ENCODE results near the gene GGACT. TPM values are rescaled to one million over a fixed set of nuclear protein-coding genes. Genes with fewer than 3 reads are reported as not detected.
"Not testable (repeated sequence)": the region's sequence is repeated elsewhere in the genome, so short reads cannot be mapped to it uniquely, and the experiment has no call there.

Gene GGACT
- 1.7 and 2.2 TPM in 2 replicates for total RNA-seq (2014; rRNA removed; shearing (Covaris generic))

DNA sequence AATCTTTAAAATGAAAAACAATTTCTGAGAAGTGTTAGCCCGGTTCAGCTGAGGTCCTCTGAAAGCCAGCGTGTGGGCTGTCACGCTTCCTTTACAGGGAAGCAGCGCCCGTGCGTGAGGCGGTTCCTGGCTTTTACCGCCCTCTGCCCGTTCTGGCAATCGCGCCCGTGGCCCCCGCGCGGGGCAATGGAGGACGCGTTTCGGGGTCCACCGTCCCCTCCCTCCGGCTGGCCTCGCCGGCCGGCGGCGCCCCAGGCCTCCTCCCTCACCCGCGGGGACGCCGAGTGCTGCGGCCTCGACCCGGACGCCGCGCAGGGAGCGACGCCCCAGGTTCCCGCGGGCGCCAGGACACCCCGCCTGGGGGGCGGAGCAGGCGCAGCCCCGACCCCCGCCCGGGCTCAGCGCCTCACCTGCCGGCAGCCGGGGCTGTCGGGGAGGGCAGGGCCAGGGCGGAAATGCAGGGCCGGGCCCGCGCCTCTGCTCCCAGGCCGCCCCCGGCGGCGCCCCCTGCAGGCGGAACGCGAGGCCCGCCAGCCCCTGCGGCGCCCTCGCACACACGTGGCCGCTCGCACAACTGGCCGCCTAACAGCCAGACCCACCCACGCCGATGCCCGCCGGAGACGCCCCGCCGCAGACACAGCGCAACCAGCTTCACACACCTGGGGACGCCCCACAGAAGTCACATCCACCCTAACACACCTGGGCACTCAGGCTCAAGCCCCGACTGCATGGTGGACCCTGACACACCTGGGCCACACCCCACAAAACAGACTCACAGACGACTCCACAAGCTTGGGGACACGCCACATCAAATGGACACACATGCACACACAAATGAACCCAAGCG lies at the start of gene GGACT:
Gene GGACT (minus strand): TSS at position 459 of the 847 bp plus-strand sequence. CDS start 56,198 bp downstream, outside the sequence.
- peak; percentile 40 for DNase-seq (ENCODE audit: low read depth)

GRCh38 chr13:100637796-100638195 lies 49.2 kb upstream of the GGACT start:
- DNase-seq (ENCODE audit: low read depth), result no peak

DNA sequence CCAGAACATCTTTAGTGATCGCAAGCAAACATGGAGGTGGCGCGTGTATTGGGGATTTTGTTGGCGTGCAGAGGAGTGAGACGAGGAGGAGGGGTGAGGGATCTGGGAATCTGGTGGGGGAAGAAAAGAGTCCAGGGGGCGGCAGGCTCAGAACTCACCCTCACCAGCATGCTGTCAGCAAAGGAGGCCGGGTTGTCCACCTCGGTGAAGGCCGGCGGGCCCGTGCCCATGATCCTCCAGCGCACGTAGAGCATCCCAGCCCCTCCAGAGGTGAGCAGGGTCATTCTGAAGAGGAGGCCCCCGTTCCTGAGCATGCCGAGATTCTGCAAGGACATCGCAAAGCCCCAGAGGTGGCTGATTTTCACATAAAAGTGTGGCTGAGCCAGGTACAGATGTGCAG lies 48.8 kb upstream of the GGACT start:
- no peak for DNase-seq (ENCODE audit: low read depth)

GRCh38 chr13:100636441-100636840 lies 47.9 kb upstream of the GGACT start:
- DNase-seq (ENCODE audit: low read depth), result no peak

DNA sequence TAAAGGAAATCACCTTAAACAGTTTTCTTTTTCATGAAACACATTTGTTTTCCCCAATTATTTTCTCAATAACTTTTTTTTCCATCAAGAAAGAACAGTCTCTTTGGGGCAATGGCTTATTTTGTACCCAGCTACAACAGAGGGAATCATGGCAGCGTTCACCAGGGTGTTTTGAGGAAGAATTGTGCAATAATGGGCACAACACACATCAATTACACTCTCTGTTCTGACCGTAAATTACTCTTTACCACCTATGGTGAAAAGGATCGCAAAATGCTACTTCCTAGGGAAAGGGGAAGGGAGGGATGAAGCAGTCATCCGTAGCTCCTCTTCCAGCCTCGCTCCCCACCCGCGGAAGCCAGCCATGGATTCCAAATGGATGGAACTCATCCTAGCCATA lies 47.4 kb upstream of the GGACT start:
- DNase-seq (ENCODE audit: low read depth), result no peak

DNA sequence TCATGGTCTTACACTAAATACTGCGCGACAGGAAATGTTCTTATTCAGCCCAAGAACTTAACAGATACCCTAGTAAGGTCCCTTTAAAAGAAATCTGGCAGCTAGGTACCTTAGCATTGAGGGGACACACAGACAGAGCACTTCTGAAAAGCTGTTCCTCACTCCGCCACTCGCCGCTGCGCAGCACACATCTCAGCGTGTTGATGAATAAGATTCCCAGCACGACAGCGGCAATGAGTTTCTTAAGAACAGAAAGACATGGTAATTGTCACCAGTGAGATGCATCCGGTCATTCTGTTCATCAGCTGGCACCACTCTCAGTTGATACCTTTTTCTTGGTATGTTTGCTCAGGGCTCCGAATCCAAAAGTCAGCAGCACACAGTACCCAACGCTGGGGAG lies 46.1 kb upstream of the GGACT start:
- no peak for DNase-seq (ENCODE audit: low read depth)

DNA sequence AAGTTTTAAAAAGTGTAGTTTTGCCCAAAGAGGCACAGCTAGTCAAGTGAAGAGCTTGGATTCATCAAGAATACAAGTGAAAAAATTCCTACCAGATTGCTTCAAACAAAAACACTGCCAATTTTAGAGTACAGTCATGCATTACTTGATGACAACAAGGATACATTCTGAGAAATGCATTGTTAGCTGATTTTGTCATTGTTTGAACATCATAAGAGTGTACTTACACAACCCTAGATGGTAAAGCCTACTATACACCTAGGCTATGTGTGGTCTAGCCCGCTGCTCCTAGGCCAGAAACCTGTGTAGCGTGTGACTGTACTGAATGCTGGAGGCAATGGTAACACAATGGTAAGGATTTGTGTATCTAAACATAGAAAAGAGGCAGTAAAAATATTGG lies 44.9 kb upstream of the GGACT start:
- DNase-seq (ENCODE audit: low read depth), result peak; percentile 19

GRCh38 chr13:100630555-100630954 lies 42.0 kb upstream of the GGACT start:
- DNase-seq (ENCODE audit: low read depth), result no peak

GRCh38 chr13:100627120-100627519 lies 38.5 kb upstream of the GGACT start:
- no peak for DNase-seq (ENCODE audit: low read depth)

DNA sequence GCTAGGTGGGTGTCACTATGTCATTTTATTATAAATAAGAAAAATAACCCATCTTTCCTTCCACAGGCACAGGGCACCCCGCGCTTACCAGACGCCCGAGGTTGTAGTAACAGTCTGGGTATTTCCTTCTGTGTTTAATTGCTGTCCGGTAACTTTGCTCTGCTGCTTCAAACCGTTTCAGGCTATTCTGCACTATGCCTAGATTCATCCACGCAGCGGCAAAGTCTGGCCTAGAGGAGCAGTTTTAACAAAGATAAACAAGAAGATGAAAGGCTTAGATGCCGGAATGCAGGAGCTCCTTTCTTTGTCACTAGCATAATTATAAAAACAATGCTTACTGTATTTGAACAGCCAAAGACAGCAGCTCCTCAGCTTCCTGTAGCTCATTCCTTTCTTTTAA lies 36.9 kb upstream of the GGACT start:
- no peak for DNase-seq (ENCODE audit: low read depth)

DNA sequence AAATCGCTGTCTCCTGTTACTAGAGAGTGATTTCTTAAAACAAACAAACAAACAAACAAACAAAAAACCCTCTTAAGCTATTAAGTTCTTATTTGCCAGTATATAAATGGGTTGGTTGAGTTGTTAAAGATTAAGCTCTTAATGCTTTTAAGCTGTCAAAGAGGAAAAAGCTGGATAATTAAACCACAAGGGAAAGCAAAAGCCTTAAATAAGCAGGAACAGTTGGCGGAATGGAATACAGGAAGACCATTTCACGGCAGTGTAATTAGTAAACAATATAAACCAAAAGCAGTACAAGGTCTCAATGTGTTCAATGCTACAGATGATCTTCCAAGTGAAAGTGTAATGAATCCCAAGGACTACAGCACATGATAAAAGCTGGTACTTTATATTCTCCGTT lies 32.2 kb upstream of the GGACT start:
- DNase-seq (ENCODE audit: low read depth), result no peak

DNA sequence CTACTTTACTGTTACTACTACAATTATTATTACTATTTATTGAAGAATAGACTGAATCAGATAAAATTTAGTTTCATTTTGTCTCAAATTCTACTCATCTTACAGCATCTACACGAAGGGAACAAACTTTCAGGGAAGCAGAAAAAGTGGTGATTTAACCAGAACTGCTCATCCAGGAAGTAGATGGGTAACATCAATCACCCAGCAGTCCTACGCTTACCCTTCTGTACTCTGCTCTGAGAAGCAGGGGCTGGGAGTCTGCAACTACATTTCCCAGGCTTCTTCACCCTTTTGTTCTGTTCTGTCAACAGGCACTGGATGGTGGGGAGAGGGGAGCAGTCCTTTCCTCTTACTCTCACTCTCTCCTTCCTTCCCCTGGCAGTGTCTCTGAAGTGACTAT lies 31.4 kb upstream of the GGACT start:
- no peak for DNase-seq (ENCODE audit: low read depth)

- DNase-seq (ENCODE audit: low read depth), result not testable (repeated sequence)
These were observed 30.3 kb upstream of the GGACT start for GRCh38 chr13:100618897-100619296.

DNA sequence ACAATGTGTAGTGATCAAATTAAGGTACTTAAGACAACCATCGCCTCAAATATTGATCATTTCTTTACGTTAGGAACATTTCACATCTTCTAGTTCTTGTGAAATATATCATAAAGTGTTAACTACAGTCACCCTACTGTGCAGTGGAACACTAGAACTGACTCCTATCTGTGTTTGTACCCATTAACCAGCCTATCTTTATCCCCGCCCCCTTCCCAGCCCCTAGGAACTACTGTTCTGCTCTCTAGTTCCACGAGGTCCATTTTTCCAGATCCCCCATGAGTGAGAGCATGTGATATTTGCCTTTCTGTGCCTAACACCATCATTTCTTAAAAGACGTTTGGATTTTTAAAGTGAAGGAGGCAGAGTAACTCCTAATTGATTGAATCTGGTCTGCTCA lies 24.4 kb upstream of the GGACT start:
- no peak for DNase-seq (ENCODE audit: low read depth)

DNA sequence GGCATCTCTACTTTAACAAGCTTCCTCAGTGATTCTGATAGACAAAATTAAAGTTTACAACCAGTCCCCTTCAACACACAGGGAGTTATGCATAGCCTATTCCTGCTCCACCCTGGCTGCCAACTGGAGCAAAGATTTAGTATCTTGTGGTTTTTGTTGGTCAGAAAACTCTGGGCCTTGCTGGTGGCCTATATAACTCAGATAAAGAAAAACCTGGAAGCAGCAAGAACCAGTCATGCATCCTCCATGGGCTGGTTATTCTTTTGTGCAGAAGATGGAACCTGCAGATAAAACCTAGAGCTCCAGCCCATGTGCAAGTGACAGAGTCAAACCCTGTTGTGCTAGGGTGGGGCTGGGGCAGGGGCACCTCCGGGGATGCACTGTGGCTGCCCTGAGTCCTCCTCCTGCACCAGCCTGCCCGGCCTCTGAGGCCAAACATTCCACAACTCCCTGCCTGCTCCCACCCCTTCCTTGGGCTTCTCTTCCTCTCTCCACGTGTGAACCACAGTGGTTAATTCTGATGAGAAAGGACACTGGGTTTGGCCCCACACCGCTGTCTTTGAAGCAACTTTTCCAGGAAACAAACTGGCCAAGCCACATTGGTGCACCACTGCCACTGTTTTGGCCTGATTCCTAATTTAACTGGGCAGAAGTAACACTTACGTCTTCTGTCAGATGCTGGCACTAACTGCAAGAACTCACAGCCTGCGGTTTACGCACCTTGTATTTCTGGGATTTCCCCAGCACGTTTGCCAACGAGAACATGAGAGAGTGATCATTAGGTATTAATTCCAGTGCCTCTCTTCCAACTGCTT lies 23.3 kb upstream of the GGACT start:
- DNase-seq (ENCODE audit: low read depth), result no peak

- DNase-seq (ENCODE audit: low read depth), result no peak
These were observed 22.1 kb upstream of the GGACT start for GRCh38 chr13:100610391-100611347.

- peak; percentile 13 for DNase-seq (ENCODE audit: low read depth)
These were observed 20.3 kb upstream of the GGACT start for GRCh38 chr13:100608906-100609305.

DNA sequence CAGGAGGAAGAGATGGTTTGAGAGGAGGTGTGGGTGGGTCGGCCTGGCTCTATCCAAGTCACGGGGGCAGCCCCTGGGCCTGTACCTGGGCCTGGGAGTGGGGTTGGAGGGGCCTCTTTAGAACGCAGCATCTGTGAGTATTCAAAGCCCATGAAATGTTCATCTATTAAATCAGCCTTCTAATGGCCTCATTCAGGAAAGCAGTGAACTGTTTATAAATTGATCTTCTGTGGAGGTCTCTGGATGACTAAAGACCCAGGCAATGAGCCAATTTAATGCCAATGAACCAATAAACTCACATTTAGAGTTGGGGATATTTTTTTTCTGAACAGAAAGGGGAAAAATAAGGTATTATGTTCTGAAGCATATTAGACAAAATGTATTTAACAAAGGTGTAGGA lies 19.9 kb upstream of the GGACT start:
- DNase-seq (ENCODE audit: low read depth), result no peak

DNA sequence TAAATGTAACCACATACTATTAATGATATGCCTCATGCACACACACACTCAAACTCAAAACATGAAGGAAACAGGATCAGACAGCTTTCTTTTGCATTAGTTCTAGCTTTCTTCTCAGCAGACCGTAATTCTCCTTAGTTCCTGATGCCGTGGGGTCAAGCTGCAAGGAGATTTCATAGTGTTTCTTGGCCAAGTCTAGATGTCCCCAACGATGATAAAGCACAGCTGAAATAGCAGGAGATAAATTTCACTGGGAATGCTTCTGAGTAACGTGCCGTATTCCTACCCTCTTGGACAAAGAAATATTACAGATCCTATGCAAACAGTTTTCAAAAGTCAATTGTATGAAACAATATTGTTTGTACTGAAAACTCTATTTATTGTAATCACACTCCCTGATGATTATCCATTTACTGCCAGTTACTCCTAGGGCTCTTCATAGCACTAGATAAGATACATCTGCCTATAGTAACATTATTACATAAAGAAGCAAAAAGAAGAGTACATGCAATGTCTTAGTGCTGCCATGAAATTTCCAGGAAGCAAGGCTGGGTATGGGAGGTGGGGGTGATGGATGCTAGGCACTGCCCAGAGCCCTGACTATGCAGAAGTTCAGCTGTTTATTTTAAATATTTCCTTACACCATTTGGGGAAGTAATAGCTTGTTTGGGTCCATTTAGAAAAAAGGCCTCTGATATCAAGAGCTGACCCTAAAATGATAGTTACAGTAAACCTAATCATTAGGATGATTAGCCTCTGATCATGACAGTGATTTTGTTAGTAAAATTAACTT lies 16.5 kb upstream of the GGACT start:
- no peak for DNase-seq (ENCODE audit: low read depth)

- DNase-seq (ENCODE audit: low read depth), result no peak
These were observed 14.0 kb upstream of the GGACT start for GRCh38 chr13:100602493-100603111.

Measured in RPMI7951 (cell line).